ENCODE measurements around the gene SPATA13.

GRCh38 chr13:24160458-24161009 lies at the start of gene SPATA13:
- TF ChIP-seq CTCF (IDR thresholded peaks at IDR 0.05 in 8 of 11, conservative IDR thresholded peaks at IDR 0.05 in 3 of 11) (no peak), POLR2AphosphoS5 (IDR thresholded peaks at IDR 0.05) (peak; percentile 80 to 94 (median 93))
